Transverse colon (tissue), 1 donor: ENCODE measurements around the gene MYRF.

Experiments
- EP300 ChIP-seq: sonication (generic); formaldehyde crosslinking; IDR thresholded peaks from one replicate; pipeline ENCODE4 v1.6.1; 2017; ENCODE audit warnings: antibody characterized with exemption, low read depth
- POLR2A ChIP-seq: fragments of 450-650 bp; IDR thresholded peaks from one replicate; pipeline ENCODE4 v1.6.1; 2016; ENCODE audit warnings: antibody characterized with exemption, mild to moderate bottlenecking, moderate library complexity

- TF ChIP-seq POLR2A = no peak
- no peak for TF ChIP-seq EP300
These were observed 41.4 kb upstream of the MYRF start for GRCh38 chr11:61711037-61711436.
